HG02938 (cell line): ENCODE results near the gene CMIP.

Source experiments
- ATAC-seq: cut with Tn5 transposase; IDR thresholded peaks from one replicate; pipeline ENCODE4 v1.9.1; 2021; ENCODE audit warnings: mild to moderate bottlenecking, moderate library complexity; ENCODE audit not compliant: unreplicated experiment

The CMIP gene

GRCh38 chr16:81755915-81756614 lies 311.5 kb downstream of the CMIP start:
- ATAC-seq, result no peak

- ATAC-seq, result no peak
These were observed 312.2 kb downstream of the CMIP start for GRCh38 chr16:81756615-81757356.

DNA sequence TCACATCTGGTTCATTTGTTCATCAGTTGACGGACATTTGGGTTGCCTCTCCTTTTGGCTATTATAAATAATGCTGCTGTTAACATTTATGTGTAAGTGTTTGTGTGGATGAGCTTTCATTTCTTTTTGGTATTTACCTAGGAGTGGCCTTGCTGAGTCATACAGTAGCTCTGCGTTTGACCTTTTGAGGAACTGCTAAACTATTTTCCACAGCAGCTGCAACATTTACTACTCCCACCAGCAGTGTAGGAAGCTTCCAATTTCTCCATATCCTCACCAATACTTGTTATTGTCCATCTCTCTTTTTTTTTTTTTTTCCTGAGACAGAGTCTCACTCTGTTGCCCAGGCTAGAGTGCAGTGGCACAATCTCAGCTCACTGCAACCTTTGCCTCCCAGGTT lies 313.8 kb downstream of the CMIP start:
- no peak for ATAC-seq
